ENCODE measurements around the gene KIAA1671. TPM values are rescaled to one million over a fixed set of nuclear protein-coding genes. Genes with fewer than 3 reads are reported as not detected.
"Not testable (repeated sequence)": the region's sequence is repeated elsewhere in the genome, so short reads cannot be mapped to it uniquely, and the experiment has no call there.

Gene KIAA1671
- 10 to 100 TPM; 16.8 to 21.7 TPM for total RNA-seq

- Histone ChIP-seq H3K9me3 (no peaks in the 10 kb centered on the region), H3K27ac (peak within 1 kb of the TSS; percentile 80 to 87), H3K27me3 (no peaks in the 10 kb centered on the region), H3K4me1 (peaks cover 0 to 32% of the 10 kb centered on the region in 2 donors), H3K36me3 (no peaks in the 10 kb centered on the region), H3K4me3 (peak within 1 kb of the TSS; percentile 60 to 83)
- TF ChIP-seq, protein P1, sequence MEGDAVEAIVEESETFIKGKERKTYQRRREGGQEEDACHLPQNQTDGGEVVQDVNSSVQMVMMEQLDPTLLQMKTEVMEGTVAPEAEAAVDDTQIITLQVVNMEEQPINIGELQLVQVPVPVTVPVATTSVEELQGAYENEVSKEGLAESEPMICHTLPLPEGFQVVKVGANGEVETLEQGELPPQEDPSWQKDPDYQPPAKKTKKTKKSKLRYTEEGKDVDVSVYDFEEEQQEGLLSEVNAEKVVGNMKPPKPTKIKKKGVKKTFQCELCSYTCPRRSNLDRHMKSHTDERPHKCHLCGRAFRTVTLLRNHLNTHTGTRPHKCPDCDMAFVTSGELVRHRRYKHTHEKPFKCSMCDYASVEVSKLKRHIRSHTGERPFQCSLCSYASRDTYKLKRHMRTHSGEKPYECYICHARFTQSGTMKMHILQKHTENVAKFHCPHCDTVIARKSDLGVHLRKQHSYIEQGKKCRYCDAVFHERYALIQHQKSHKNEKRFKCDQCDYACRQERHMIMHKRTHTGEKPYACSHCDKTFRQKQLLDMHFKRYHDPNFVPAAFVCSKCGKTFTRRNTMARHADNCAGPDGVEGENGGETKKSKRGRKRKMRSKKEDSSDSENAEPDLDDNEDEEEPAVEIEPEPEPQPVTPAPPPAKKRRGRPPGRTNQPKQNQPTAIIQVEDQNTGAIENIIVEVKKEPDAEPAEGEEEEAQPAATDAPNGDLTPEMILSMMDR (IDR thresholded peaks at IDR 0.05), result peak; percentile 99
- DNase-seq (ENCODE audit: low spot score), result peak; percentile 82
These were observed at the start of gene KIAA1671 for GRCh38 chr22:24951942-24952836. KIAA1671 (plus strand) TSS chr22:24952716; CDS start chr22:25028000, 75,284 bp downstream.

DNA sequence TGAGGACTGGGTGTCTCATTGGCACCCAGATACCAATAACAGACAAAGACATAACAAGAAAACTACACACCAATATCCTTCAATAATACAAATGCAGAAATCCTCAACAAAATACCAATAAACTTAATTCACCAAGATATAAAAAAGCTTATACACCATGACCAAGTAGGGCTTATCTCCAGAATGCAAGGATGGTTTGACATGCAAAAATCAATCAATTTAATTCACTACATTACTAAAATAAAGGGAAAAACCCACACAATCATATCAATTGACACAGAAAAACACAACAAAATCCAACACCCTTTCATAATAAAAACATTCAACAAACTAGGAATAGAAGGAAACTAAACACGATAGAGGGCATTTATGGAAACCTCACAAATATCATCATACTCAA is 46.6 kb upstream of the KIAA1671 start:
- peaks cover 0 to 15% of the 10 kb centered on the region in 2 donors for H3K9me3 ChIP-seq
- H3K36me3 ChIP-seq, result peaks cover 24% of the 10 kb centered on the region
- H3K27ac ChIP-seq, result no peak overlapping the region
- H3K4me1 ChIP-seq, result no peaks in the 10 kb centered on the region
- H3K27me3 ChIP-seq, result no peaks in the 10 kb centered on the region
- no peak for DNase-seq (ENCODE audit: low spot score)
- TF ChIP-seq, protein P1 (IDR thresholded peaks at IDR 0.05), result no peak
- H3K4me3 ChIP-seq, result no peak overlapping the region

DNA sequence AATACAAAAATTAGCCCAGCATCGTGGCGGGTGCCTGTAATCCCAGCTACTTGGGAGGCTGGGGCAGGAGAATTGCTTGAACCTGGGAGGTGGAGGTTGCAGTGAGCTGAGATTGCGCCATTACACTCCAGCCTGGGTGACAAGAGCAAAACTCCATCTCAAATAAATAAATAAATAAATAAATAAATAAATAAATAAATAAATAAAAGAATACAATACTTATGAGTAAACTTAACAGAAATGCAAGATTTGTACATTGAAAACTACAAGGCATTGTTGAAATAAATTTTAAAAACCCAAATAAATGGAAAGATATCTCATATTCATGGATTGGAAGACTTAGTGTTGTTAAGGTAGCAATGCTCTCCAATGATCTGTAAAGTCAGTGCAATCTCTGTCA is 45.4 kb upstream of the KIAA1671 start:
- H3K4me1 ChIP-seq; DNase-seq (ENCODE audit: low spot score): not testable (repeated sequence)

DNA sequence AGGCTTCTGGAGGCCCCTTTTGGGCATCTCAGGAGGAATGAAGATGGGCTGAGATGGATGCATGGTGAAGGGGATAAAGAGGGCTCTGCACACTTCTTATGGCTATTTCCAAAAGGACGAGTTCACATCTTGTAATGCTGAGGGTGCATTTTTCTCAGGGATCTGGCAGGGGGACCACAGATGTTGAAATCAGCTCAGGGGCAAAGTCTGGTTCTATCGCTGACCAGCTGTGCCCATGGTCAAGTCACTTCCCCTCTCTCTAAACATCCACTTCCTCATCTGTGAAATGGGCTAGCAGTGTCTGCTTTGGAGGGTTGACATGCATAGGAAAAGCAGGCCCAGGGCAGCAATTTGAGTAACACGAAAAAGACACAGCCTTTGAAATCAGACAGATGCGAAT is 32.5 kb upstream of the KIAA1671 start:
- Histone ChIP-seq H3K4me3 (no peak overlapping the region), H3K27me3 (no peaks in the 10 kb centered on the region), H3K9me3 (no peaks in the 10 kb centered on the region), H3K27ac (no peak overlapping the region), H3K4me1 (no peaks in the 10 kb centered on the region), H3K36me3 (peaks cover 29% of the 10 kb centered on the region)
- no peak for DNase-seq (ENCODE audit: low spot score)
- TF ChIP-seq, protein P1 (IDR thresholded peaks at IDR 0.05), result no peak

More for the DNA sequence above, 45.4 kb upstream of the KIAA1671 start:
- H3K27ac ChIP-seq, H3K27me3 ChIP-seq, H3K4me3 ChIP-seq: not testable (repeated sequence)
- peaks cover 24% of the 10 kb centered on the region for H3K36me3 ChIP-seq
- peaks cover 0 to 15% of the 10 kb centered on the region in 2 donors for H3K9me3 ChIP-seq

DNA sequence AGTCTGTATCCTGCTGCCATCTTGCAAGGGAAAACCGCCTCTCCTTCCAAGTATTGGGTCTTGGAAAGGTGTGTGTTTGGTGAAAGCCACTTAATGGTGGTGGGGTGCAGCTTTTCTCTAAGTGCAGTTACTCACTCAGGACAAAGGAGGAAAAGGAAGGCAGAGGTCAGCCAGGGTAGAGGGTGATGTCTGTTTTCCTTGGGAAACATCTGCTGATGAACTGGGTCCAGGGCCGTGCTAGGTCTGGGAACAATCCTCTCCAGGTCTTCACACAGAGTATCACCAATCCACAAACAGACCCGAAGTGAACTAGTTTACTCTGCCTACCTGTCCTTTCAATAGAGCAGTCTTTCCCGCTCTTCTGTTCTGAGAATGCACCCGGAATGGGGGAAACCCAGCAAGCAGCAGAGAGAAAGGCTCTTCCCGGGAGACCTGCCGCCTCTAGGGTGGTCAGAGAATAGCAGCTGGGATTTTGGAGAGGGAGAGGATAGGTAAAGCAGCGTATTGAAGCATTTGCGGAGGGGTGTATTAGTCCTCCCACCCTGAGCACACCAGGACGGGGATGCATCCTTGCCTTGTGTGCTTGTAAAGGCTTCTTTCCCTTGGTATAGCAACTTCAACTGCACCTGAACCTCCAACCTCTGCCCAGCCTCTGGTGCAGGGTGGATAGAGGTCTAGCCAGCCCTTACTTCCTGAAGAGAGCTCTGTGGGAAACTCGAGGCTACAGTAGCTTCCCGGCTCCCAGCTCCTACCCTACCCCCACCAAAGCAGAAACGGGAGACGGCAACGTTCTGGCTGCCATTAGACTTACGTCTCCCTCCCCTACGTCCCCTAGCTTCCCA is 26.7 kb upstream of the KIAA1671 start:
- Histone ChIP-seq H3K36me3 (peaks cover 11% of the 10 kb centered on the region), H3K27ac (no peak overlapping the region), H3K27me3 (no peaks in the 10 kb centered on the region), H3K9me3 (peaks cover 0 to 8% of the 10 kb centered on the region in 2 donors), H3K4me1 (no peaks in the 10 kb centered on the region), H3K4me3 (no peak overlapping the region)
- DNase-seq (ENCODE audit: low spot score), result no peak
- TF ChIP-seq, protein P1 (IDR thresholded peaks at IDR 0.05), result no peak

DNA sequence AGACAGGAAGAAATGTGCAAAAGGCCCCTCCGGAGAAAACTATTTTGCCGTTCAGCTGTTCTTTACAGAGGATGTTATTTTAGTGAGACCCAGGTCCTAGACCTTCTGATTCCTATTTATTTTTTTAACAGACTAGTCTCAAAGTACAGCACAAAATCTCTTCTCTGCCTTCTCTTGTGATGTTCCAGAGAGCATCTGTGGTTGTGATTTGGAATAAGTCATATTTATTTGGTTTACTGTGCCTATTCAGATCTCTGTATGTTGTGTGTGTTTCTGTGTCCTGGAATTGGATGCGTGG is 26.1 kb upstream of the KIAA1671 start:
- TF ChIP-seq, protein P1 (IDR thresholded peaks at IDR 0.05), result no peak
- Histone ChIP-seq H3K27ac (no peak overlapping the region), H3K4me1 (no peaks in the 10 kb centered on the region), H3K4me3 (no peak overlapping the region), H3K9me3 (peaks cover 0 to 8% of the 10 kb centered on the region in 2 donors), H3K36me3 (peaks cover 11% of the 10 kb centered on the region), H3K27me3 (no peaks in the 10 kb centered on the region)
- DNase-seq (ENCODE audit: low spot score), result no peak
